Measurements from ENCODE around the gene TRIM24. TPM values are rescaled to one million over a fixed set of nuclear protein-coding genes. Genes with fewer than 3 reads are reported as not detected.

TRIM24 gene
- total and polyA plus RNA-seq, 7 experiments from 2014 or later: 8.1 to 19.3 (median 17.7) TPM

- peaks cover 29 to 84% (median 73%) of the 10 kb centered on the region in 5 donors for H3K36me3 Mint-ChIP-seq
- H3K27me3 ChIP-seq (ENCODE audit: control insufficient read depth in 2 of 2, insufficient read depth in 2 of 2, low read length in 2 of 2): no peaks in the 10 kb centered on the region
- no peak for ATAC-seq
- no peak overlapping the region for H3K4me3 Mint-ChIP-seq
- intact Hi-C loops (cut with micrococcal nuclease): no loop called here
- H3K27ac ChIP-seq (ENCODE audit: low read depth, low read length): no peak overlapping the region
- H3K9me3 ChIP-seq (ENCODE audit: control insufficient read depth in 2 of 3, low read length in 3 of 3): no peaks in the 10 kb centered on the region
- no peak overlapping the region for H3K4me3 ChIP-seq (ENCODE audit: low read length)
- H3K4me1 Mint-ChIP-seq: peaks cover 0 to 17% (median 10%) of the 10 kb centered on the region in 7 donors
- peaks cover 0 to 30% (median 0%) of the 10 kb centered on the region in 3 experiments for H3K36me3 ChIP-seq (ENCODE audit: control insufficient read depth in 2 of 3, insufficient read depth in 3 of 3, low read length in 3 of 3)
- CTCF ChIA-PET: no interaction called here
- H3K27me3 Mint-ChIP-seq: no peaks in the 10 kb centered on the region
- no peak overlapping the region for H3K27ac Mint-ChIP-seq
- POLR2A ChIA-PET: no interaction called here
- peaks cover 0 to 12% (median 2%) of the 10 kb centered on the region in 11 donors for H3K9me3 Mint-ChIP-seq
- no peaks in the 10 kb centered on the region for H3K4me1 ChIP-seq (ENCODE audit: control insufficient read depth in 2 of 2, insufficient read depth in 2 of 2, low read length in 2 of 2)
- DNase-seq: no peak
Measured at GRCh38 chr7:138538997-138539644, 79.1 kb downstream of the TRIM24 start.

- Histone ChIP-seq H3K4me1 (ENCODE audit: control insufficient read depth in 2 of 2, insufficient read depth in 2 of 2, low read length in 2 of 2) (no peaks in the 10 kb centered on the region), H3K27me3 (ENCODE audit: control insufficient read depth in 2 of 2, insufficient read depth in 2 of 2, low read length in 2 of 2) (no peaks in the 10 kb centered on the region), H3K4me3 (ENCODE audit: low read length) (no peak overlapping the region), H3K9me3 (ENCODE audit: control insufficient read depth in 2 of 3, low read length in 3 of 3) (no peaks in the 10 kb centered on the region), H3K27ac (ENCODE audit: low read depth, low read length) (no peak overlapping the region), H3K36me3 (ENCODE audit: control insufficient read depth in 2 of 3, insufficient read depth in 3 of 3, low read length in 3 of 3) (peaks cover 0 to 30% (median 0%) of the 10 kb centered on the region in 3 experiments)
- H3K4me1 Mint-ChIP-seq: peaks cover 0 to 6% (median 3%) of the 10 kb centered on the region in 7 donors
- peaks cover 43 to 87% (median 83%) of the 10 kb centered on the region in 5 donors for H3K36me3 Mint-ChIP-seq
- H3K9me3 Mint-ChIP-seq: peaks cover 0 to 19% (median 4%) of the 10 kb centered on the region in 11 donors
- intact Hi-C loops (cut with micrococcal nuclease): no loop called here
- H3K27ac Mint-ChIP-seq: no peak overlapping the region
- POLR2A ChIA-PET: no interaction called here
- no peak overlapping the region for H3K4me3 Mint-ChIP-seq
- ATAC-seq (no peak), DNase-seq (no peak)
- CTCF ChIA-PET: no interaction called here
- no peaks in the 10 kb centered on the region for H3K27me3 Mint-ChIP-seq
Measured at GRCh38 chr7:138542183-138542582, 82.1 kb downstream of the TRIM24 start.

GRCh38 chr7:138543739-138544138 is 83.7 kb downstream of the TRIM24 start:
- H3K4me1 ChIP-seq (ENCODE audit: control insufficient read depth in 2 of 2, insufficient read depth in 2 of 2, low read length in 2 of 2): no peaks in the 10 kb centered on the region
- no peaks in the 10 kb centered on the region for H3K27me3 Mint-ChIP-seq
- H3K4me3 ChIP-seq (ENCODE audit: low read length): no peak overlapping the region
- intact Hi-C loops (cut with micrococcal nuclease): no loop called here
- CTCF ChIA-PET: no interaction called here
- H3K4me3 Mint-ChIP-seq: no peak overlapping the region
- no peak for DNase-seq
- no peak overlapping the region for H3K27ac Mint-ChIP-seq
- peaks cover 47 to 83% (median 78%) of the 10 kb centered on the region in 5 donors for H3K36me3 Mint-ChIP-seq
- H3K4me1 Mint-ChIP-seq: peaks cover 0 to 6% (median 0%) of the 10 kb centered on the region in 7 donors
- H3K27me3 ChIP-seq (ENCODE audit: control insufficient read depth in 2 of 2, insufficient read depth in 2 of 2, low read length in 2 of 2): no peaks in the 10 kb centered on the region
- POLR2A ChIA-PET: no interaction called here
- no peaks in the 10 kb centered on the region for H3K9me3 ChIP-seq (ENCODE audit: control insufficient read depth in 2 of 3, low read length in 3 of 3)
- ATAC-seq: no peak
- H3K9me3 Mint-ChIP-seq: peaks cover 0 to 19% (median 4%) of the 10 kb centered on the region in 11 donors
- H3K36me3 ChIP-seq (ENCODE audit: control insufficient read depth in 2 of 3, insufficient read depth in 3 of 3, low read length in 3 of 3): peaks cover 0 to 23% (median 0%) of the 10 kb centered on the region in 3 experiments
- no peak overlapping the region for H3K27ac ChIP-seq (ENCODE audit: low read depth, low read length)

- DNase-seq: no peak
- H3K9me3 ChIP-seq (ENCODE audit: control insufficient read depth in 2 of 3, low read length in 3 of 3): no peaks in the 10 kb centered on the region
- H3K36me3 Mint-ChIP-seq: peaks cover 55 to 86% (median 81%) of the 10 kb centered on the region in 5 donors
- ATAC-seq: no peak
- CTCF ChIA-PET: no interaction called here
- H3K27ac ChIP-seq (ENCODE audit: low read depth, low read length): no peak overlapping the region
- intact Hi-C loops (cut with micrococcal nuclease): no loop called here
- H3K4me1 ChIP-seq (ENCODE audit: control insufficient read depth in 2 of 2, insufficient read depth in 2 of 2, low read length in 2 of 2): no peaks in the 10 kb centered on the region
- POLR2A ChIA-PET: no interaction called here
- no peaks in the 10 kb centered on the region for H3K27me3 Mint-ChIP-seq
- peaks cover 0 to 22% (median 4%) of the 10 kb centered on the region in 11 donors for H3K9me3 Mint-ChIP-seq
- peaks cover 0 to 6% (median 0%) of the 10 kb centered on the region in 7 donors for H3K4me1 Mint-ChIP-seq
- H3K4me3 ChIP-seq (ENCODE audit: low read length): no peak overlapping the region
- no peak overlapping the region for H3K4me3 Mint-ChIP-seq
- H3K27me3 ChIP-seq (ENCODE audit: control insufficient read depth in 2 of 2, insufficient read depth in 2 of 2, low read length in 2 of 2): no peaks in the 10 kb centered on the region
- H3K27ac Mint-ChIP-seq: no peak overlapping the region
- peaks cover 0 to 17% (median 0%) of the 10 kb centered on the region in 3 experiments for H3K36me3 ChIP-seq (ENCODE audit: control insufficient read depth in 2 of 3, insufficient read depth in 3 of 3, low read length in 3 of 3)
Measured at GRCh38 chr7:138545123-138545522, 85.1 kb downstream of the TRIM24 start.

- peaks cover 0 to 6% (median 0%) of the 10 kb centered on the region in 7 donors for H3K4me1 Mint-ChIP-seq
- Histone ChIP-seq H3K27ac (ENCODE audit: low read depth, low read length) (no peak overlapping the region), H3K27me3 (ENCODE audit: control insufficient read depth in 2 of 2, insufficient read depth in 2 of 2, low read length in 2 of 2) (no peaks in the 10 kb centered on the region), H3K9me3 (ENCODE audit: control insufficient read depth in 2 of 3, low read length in 3 of 3) (no peaks in the 10 kb centered on the region), H3K4me3 (ENCODE audit: low read length) (no peak overlapping the region), H3K4me1 (ENCODE audit: control insufficient read depth in 2 of 2, insufficient read depth in 2 of 2, low read length in 2 of 2) (no peaks in the 10 kb centered on the region), H3K36me3 (ENCODE audit: control insufficient read depth in 2 of 3, insufficient read depth in 3 of 3, low read length in 3 of 3) (peaks cover 0 to 14% (median 6%) of the 10 kb centered on the region in 3 experiments)
- intact Hi-C loops (cut with micrococcal nuclease): no loop called here
- DNase-seq (no peak), ATAC-seq (no peak)
- ChIA-PET POLR2A (no interaction called here), CTCF (no interaction called here)
- peaks cover 0 to 27% (median 5%) of the 10 kb centered on the region in 11 donors for H3K9me3 Mint-ChIP-seq
- no peak overlapping the region for H3K4me3 Mint-ChIP-seq
- H3K27ac Mint-ChIP-seq: no peak overlapping the region
- peaks cover 55 to 87% (median 83%) of the 10 kb centered on the region in 5 donors for H3K36me3 Mint-ChIP-seq
- no peaks in the 10 kb centered on the region for H3K27me3 Mint-ChIP-seq
Measured at GRCh38 chr7:138546064-138546619, 86.1 kb downstream of the TRIM24 start.

GRCh38 chr7:138546829-138547228 is 86.8 kb downstream of the TRIM24 start:
- peaks cover 53 to 87% (median 83%) of the 10 kb centered on the region in 5 donors for H3K36me3 Mint-ChIP-seq
- CTCF ChIA-PET: no interaction called here
- peaks cover 0 to 5% (median 0%) of the 10 kb centered on the region in 7 donors for H3K4me1 Mint-ChIP-seq
- H3K27ac Mint-ChIP-seq: no peak overlapping the region
- no peak for DNase-seq
- peaks cover 0 to 28% (median 6%) of the 10 kb centered on the region in 11 donors for H3K9me3 Mint-ChIP-seq
- intact Hi-C loops (cut with micrococcal nuclease): no loop called here
- Histone ChIP-seq H3K4me3 (ENCODE audit: low read length) (no peak overlapping the region), H3K27ac (ENCODE audit: low read depth, low read length) (no peak overlapping the region), H3K27me3 (ENCODE audit: control insufficient read depth in 2 of 2, insufficient read depth in 2 of 2, low read length in 2 of 2) (no peaks in the 10 kb centered on the region), H3K9me3 (ENCODE audit: control insufficient read depth in 2 of 3, low read length in 3 of 3) (no peaks in the 10 kb centered on the region), H3K36me3 (ENCODE audit: control insufficient read depth in 2 of 3, insufficient read depth in 3 of 3, low read length in 3 of 3) (peaks cover 0 to 16% (median 10%) of the 10 kb centered on the region in 3 experiments), H3K4me1 (ENCODE audit: control insufficient read depth in 2 of 2, insufficient read depth in 2 of 2, low read length in 2 of 2) (no peaks in the 10 kb centered on the region)
- H3K27me3 Mint-ChIP-seq: no peaks in the 10 kb centered on the region
- POLR2A ChIA-PET: no interaction called here
- no peak for ATAC-seq
- no peak overlapping the region for H3K4me3 Mint-ChIP-seq

GRCh38 chr7:138549082-138549481 is 89.0 kb downstream of the TRIM24 start:
- CTCF ChIA-PET: no interaction called here
- H3K36me3 ChIP-seq (ENCODE audit: control insufficient read depth in 2 of 3, insufficient read depth in 3 of 3, low read length in 3 of 3): peaks cover 0 to 37% (median 10%) of the 10 kb centered on the region in 3 experiments

More at GRCh38 chr7:138549082-138549481, 89.0 kb downstream of the TRIM24 start:
- Histone ChIP-seq H3K4me3 (ENCODE audit: low read length) (no peak overlapping the region), H3K27me3 (ENCODE audit: control insufficient read depth in 2 of 2, insufficient read depth in 2 of 2, low read length in 2 of 2) (no peaks in the 10 kb centered on the region), H3K27ac (ENCODE audit: low read depth, low read length) (no peak overlapping the region), H3K9me3 (ENCODE audit: control insufficient read depth in 2 of 3, low read length in 3 of 3) (no peaks in the 10 kb centered on the region), H3K4me1 (ENCODE audit: control insufficient read depth in 2 of 2, insufficient read depth in 2 of 2, low read length in 2 of 2) (no peaks in the 10 kb centered on the region)
- intact Hi-C loops (cut with micrococcal nuclease): no loop called here
- Mint-ChIP-seq H3K27me3 (no peaks in the 10 kb centered on the region), H3K4me3 (no peak overlapping the region), H3K27ac (peak overlapping the region in 2 of 9 donors; percentile 37 to 53), H3K4me1 (peaks cover 0 to 1% (median 0%) of the 10 kb centered on the region in 7 donors), H3K36me3 (peaks cover 53 to 94% (median 91%) of the 10 kb centered on the region in 5 donors), H3K9me3 (peaks cover 2 to 42% (median 19%) of the 10 kb centered on the region in 11 donors)
- POLR2A ChIA-PET: no interaction called here
- ATAC-seq (no peak), DNase-seq (no peak)

Measured in naive thymus-derived CD4-positive, alpha-beta T cell (primary cell).